Measurements from ENCODE around the gene KDM7A. TPM values are rescaled to one million over a fixed set of nuclear protein-coding genes. Genes with fewer than 3 reads are reported as not detected.

KDM7A gene
- polyA plus RNA-seq, 1 donor from 2014 or later, result 8.2 TPM

DNA sequence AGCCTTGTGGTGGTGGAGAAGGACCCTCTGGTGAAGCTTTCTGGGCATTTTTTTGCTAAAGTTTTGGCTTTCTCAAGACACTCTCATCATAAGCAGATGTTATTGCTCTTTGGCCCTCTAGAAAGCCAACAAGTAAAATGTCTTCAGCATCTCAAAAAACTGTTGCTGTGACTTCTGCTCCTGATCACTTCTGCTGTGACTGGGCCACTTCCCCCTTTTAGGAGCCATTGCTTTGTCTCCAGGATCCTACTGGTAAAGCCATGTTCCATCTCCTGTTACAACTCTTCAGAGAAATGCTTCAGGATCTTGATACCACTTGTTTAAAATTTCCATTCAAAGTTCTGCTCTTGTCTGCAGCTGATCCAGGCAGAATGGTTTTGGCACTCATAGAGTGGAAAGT lies 125.0 kb downstream of the KDM7A start:
- Histone ChIP-seq H3K27me3 (ENCODE audit: insufficient read depth, low read depth, low read length) (no peaks in the 10 kb centered on the region), H3F3A (ENCODE audit: insufficient read depth, low read length, poor library complexity, severe bottlenecking) (no peaks in the 10 kb centered on the region), H2AFZ (ENCODE audit: low read depth, low read length) (no peak overlapping the region), H3K4me3 (ENCODE audit: low read length) (no peak overlapping the region), H4K20me1 (ENCODE audit: insufficient read depth) (no peaks in the 10 kb centered on the region), H3K36me3 (ENCODE audit: insufficient read depth, low read length) (no peaks in the 10 kb centered on the region), H3K4me2 (ENCODE audit: low read length) (no peak overlapping the region), H3K27ac (ENCODE audit: low read length) (no peak overlapping the region), H3K79me2 (replicated peaks; ENCODE audit: insufficient read depth, low read length) (no peaks in the 10 kb centered on the region), H3K9me3 (ENCODE audit: low read length) (no peaks in the 10 kb centered on the region), H3K9ac (ENCODE audit: low read length) (no peak overlapping the region), H3K9me2 (ENCODE audit: insufficient read depth, low read length) (no peaks in the 10 kb centered on the region)
- TF ChIP-seq POLR2AphosphoS5 (IDR thresholded peaks at IDR 0.05), result no peak
- TF ChIP-seq EP300 (conservative IDR thresholded peaks at IDR 0.05; ENCODE audit: poor library complexity, severe bottlenecking), result no peak
- no peak for TF ChIP-seq SMC3 (conservative IDR thresholded peaks at IDR 0.05; ENCODE audit: poor library complexity)
- no peak for TF ChIP-seq EZH2 (IDR thresholded peaks at IDR 0.05; ENCODE audit: borderline replicate concordance, insufficient read depth, low read length, poor library complexity, severe bottlenecking)
- TF ChIP-seq, protein P1, sequence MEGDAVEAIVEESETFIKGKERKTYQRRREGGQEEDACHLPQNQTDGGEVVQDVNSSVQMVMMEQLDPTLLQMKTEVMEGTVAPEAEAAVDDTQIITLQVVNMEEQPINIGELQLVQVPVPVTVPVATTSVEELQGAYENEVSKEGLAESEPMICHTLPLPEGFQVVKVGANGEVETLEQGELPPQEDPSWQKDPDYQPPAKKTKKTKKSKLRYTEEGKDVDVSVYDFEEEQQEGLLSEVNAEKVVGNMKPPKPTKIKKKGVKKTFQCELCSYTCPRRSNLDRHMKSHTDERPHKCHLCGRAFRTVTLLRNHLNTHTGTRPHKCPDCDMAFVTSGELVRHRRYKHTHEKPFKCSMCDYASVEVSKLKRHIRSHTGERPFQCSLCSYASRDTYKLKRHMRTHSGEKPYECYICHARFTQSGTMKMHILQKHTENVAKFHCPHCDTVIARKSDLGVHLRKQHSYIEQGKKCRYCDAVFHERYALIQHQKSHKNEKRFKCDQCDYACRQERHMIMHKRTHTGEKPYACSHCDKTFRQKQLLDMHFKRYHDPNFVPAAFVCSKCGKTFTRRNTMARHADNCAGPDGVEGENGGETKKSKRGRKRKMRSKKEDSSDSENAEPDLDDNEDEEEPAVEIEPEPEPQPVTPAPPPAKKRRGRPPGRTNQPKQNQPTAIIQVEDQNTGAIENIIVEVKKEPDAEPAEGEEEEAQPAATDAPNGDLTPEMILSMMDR (IDR thresholded peaks at IDR 0.05; ENCODE audit: poor library complexity, severe bottlenecking), result no peak
- TF ChIP-seq TAF1 (IDR thresholded peaks at IDR 0.05; ENCODE audit: low read depth), result no peak
- TF ChIP-seq, protein P2, sequence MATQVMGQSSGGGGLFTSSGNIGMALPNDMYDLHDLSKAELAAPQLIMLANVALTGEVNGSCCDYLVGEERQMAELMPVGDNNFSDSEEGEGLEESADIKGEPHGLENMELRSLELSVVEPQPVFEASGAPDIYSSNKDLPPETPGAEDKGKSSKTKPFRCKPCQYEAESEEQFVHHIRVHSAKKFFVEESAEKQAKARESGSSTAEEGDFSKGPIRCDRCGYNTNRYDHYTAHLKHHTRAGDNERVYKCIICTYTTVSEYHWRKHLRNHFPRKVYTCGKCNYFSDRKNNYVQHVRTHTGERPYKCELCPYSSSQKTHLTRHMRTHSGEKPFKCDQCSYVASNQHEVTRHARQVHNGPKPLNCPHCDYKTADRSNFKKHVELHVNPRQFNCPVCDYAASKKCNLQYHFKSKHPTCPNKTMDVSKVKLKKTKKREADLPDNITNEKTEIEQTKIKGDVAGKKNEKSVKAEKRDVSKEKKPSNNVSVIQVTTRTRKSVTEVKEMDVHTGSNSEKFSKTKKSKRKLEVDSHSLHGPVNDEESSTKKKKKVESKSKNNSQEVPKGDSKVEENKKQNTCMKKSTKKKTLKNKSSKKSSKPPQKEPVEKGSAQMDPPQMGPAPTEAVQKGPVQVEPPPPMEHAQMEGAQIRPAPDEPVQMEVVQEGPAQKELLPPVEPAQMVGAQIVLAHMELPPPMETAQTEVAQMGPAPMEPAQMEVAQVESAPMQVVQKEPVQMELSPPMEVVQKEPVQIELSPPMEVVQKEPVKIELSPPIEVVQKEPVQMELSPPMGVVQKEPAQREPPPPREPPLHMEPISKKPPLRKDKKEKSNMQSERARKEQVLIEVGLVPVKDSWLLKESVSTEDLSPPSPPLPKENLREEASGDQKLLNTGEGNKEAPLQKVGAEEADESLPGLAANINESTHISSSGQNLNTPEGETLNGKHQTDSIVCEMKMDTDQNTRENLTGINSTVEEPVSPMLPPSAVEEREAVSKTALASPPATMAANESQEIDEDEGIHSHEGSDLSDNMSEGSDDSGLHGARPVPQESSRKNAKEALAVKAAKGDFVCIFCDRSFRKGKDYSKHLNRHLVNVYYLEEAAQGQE (IDR thresholded peaks at IDR 0.05; ENCODE audit: borderline replicate concordance), result no peak
- TF ChIP-seq RAD21 (conservative IDR thresholded peaks at IDR 0.05), result no peak
- no peak for TF ChIP-seq MXI1 (conservative IDR thresholded peaks at IDR 0.05; ENCODE audit: poor library complexity, severe bottlenecking)

DNA sequence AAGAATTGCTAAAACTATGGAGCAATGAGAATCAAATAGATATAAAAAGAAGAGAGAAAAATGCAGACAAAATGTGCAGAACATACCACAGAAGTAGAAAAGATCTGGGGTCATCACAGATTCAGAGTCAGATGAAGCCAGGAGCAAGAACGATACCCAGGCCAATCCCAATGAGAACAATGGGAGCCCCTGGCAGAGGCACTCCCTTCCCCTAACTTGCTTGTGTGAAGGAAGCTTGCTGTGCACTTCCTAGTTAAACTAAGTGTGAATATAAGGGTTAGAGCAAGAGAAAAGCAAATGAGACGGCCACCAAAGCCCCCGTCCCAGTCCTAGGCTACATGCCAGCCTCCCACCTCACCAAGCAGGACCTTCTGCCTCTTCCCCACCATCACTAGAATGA lies 126.7 kb downstream of the KDM7A start:
- no peak for TF ChIP-seq TAF1 (IDR thresholded peaks at IDR 0.05; ENCODE audit: low read depth)
- TF ChIP-seq, protein P1 (IDR thresholded peaks at IDR 0.05; ENCODE audit: poor library complexity, severe bottlenecking), result no peak
- TF ChIP-seq, protein P2 (IDR thresholded peaks at IDR 0.05; ENCODE audit: borderline replicate concordance), result no peak
- no peak for TF ChIP-seq POLR2AphosphoS5 (IDR thresholded peaks at IDR 0.05)
- TF ChIP-seq EZH2 (IDR thresholded peaks at IDR 0.05; ENCODE audit: borderline replicate concordance, insufficient read depth, low read length, poor library complexity, severe bottlenecking), result no peak
- no peak for TF ChIP-seq MXI1 (conservative IDR thresholded peaks at IDR 0.05; ENCODE audit: poor library complexity, severe bottlenecking)
- no peak for TF ChIP-seq RAD21 (conservative IDR thresholded peaks at IDR 0.05)
- no peak for TF ChIP-seq EP300 (conservative IDR thresholded peaks at IDR 0.05; ENCODE audit: poor library complexity, severe bottlenecking)
- no peak for TF ChIP-seq SMC3 (conservative IDR thresholded peaks at IDR 0.05; ENCODE audit: poor library complexity)
- H3K4me3 ChIP-seq (ENCODE audit: low read length), result no peak overlapping the region
- H3K79me2 ChIP-seq (replicated peaks; ENCODE audit: insufficient read depth, low read length), result no peaks in the 10 kb centered on the region
- no peaks in the 10 kb centered on the region for H3K36me3 ChIP-seq (ENCODE audit: insufficient read depth, low read length)
- no peak overlapping the region for H3K9ac ChIP-seq (ENCODE audit: low read length)
- no peaks in the 10 kb centered on the region for H4K20me1 ChIP-seq (ENCODE audit: insufficient read depth)
- no peaks in the 10 kb centered on the region for H3K9me2 ChIP-seq (ENCODE audit: insufficient read depth, low read length)
- no peak overlapping the region for H3K4me2 ChIP-seq (ENCODE audit: low read length)
- H3K27me3 ChIP-seq (ENCODE audit: insufficient read depth, low read depth, low read length), result no peaks in the 10 kb centered on the region
- H2AFZ ChIP-seq (ENCODE audit: low read depth, low read length), result no peak overlapping the region
- H3F3A ChIP-seq (ENCODE audit: insufficient read depth, low read length, poor library complexity, severe bottlenecking), result no peaks in the 10 kb centered on the region
- no peaks in the 10 kb centered on the region for H3K9me3 ChIP-seq (ENCODE audit: low read length)
- no peak overlapping the region for H3K27ac ChIP-seq (ENCODE audit: low read length)

Measured in neural cell (in vitro differentiated cells).